Muscle of arm (tissue), 12 donors: ENCODE results near the gene GAS2. TPM values are rescaled to one million over a fixed set of nuclear protein-coding genes. Genes with fewer than 3 reads are reported as not detected.

Experiments used
- DNase-seq: peaks from one replicate; pipeline ENCODE4 v3.0.0-alpha.2; 2013
- polyA plus RNA-seq, 12 donors: library from polyadenylated mRNA; unstranded; fragments of 120-200 nt; gene quantifications; one replicate each; pipeline ENCODE4 v1.2.1, GENCODE V29; 2013; ENCODE audit not compliant: insufficient read length in 12 of 12

The GAS2 gene
- polyA plus RNA-seq, 12 donors: 9.3 to 34.4 (median 17.9) TPM; not detected in 1

GRCh38 chr11:22860241-22860640, 193.8 kb downstream of the GAS2 start, which contains the start of gene CCDC179:
TSS of gene CCDC179 (minus strand) at chr11:22860474. CDS start at chr11:22860421, 53 bp downstream.
- no peak for DNase-seq

Other genes starting within 250 kb of the GAS2 start
- gene FANCF, start 40.8 kb upstream of the GAS2 start, polyA plus RNA-seq: 1 to 10 TPM in 11 of 12 donors, not detected in 1; 4.4 to 9.4 (median 5.5) TPM
- gene SVIP, start 163.2 kb downstream of the GAS2 start, polyA plus RNA-seq: 10 to 100 TPM in 5 of 12 donors, 1 to 10 TPM in 6, not detected in 1; 7.1 to 15.9 (median 9.5) TPM
- not detected for gene CCDC179, start 193.9 kb downstream of the GAS2 start, polyA plus RNA-seq